ENCODE results near the gene RAB10.
A peak's percentile ranks its signal among the peaks of the same experiment; 100 is the strongest.

RAB10 gene

GRCh38 chr2:26072925-26073768, 39.3 kb downstream of the RAB10 start:
- Histone ChIP-seq H3K27me3 (ENCODE audit: insufficient read depth, low read length, poor library complexity) (no peaks in the 10 kb centered on the region), H2BK5ac (ENCODE audit: low read length) (no peak overlapping the region), H3K56ac (ENCODE audit: low read length) (peak overlapping the region; percentile 50), H3K4me2 (ENCODE audit: low read length) (no peak overlapping the region), H2AK5ac (ENCODE audit: low read length) (no peak overlapping the region), H3K9ac (ENCODE audit: low read length) (no peak overlapping the region), H2BK15ac (replicated peaks; ENCODE audit: low read depth) (no peak overlapping the region), H3K27ac (ENCODE audit: low read depth, low read length) (no peak overlapping the region), H3K4ac (ENCODE audit: low read depth, low read length) (no peak overlapping the region), H3K79me1 (ENCODE audit: low read length) (peaks cover 13% of the 10 kb centered on the region), H2BK120ac (ENCODE audit: low read depth, low read length) (no peak overlapping the region), H3K4me1 (ENCODE audit: control insufficient read depth, low read depth, low read length) (peaks cover 13% of the 10 kb centered on the region), H4K8ac (ENCODE audit: low read depth, low read length) (no peak overlapping the region), H3K18ac (ENCODE audit: low read length) (no peak overlapping the region), H3K4me3 (ENCODE audit: low read length) (no peak overlapping the region), H3K23ac (ENCODE audit: low read length) (no peak overlapping the region), H4K5ac (ENCODE audit: low read length) (no peak overlapping the region), H3K36me3 (ENCODE audit: control insufficient read depth, insufficient read depth, low read length) (no peaks in the 10 kb centered on the region), H3K79me2 (ENCODE audit: control insufficient read depth, insufficient read depth, low read length) (peaks cover 54% of the 10 kb centered on the region)
- peak; percentile 77 for DNase-seq
- no CpG with 5 or more reads among the region's 1 CpG for WGBS (ENCODE audit: extremely low coverage, insufficient coverage, low lambda C conversion rate)

- no peak overlapping the region for H2BK5ac ChIP-seq (ENCODE audit: low read length)
- H3K27ac ChIP-seq (ENCODE audit: low read depth, low read length) = no peak overlapping the region
- H4K5ac ChIP-seq (ENCODE audit: low read length) = no peak overlapping the region
- H3K4me3 ChIP-seq (ENCODE audit: low read length) = no peak overlapping the region
- H3K79me2 ChIP-seq (ENCODE audit: control insufficient read depth, insufficient read depth, low read length) = peaks cover 58% of the 10 kb centered on the region
- no peak overlapping the region for H3K56ac ChIP-seq (ENCODE audit: low read length)
- H3K79me1 ChIP-seq (ENCODE audit: low read length) = peaks cover 15% of the 10 kb centered on the region
- H3K27me3 ChIP-seq (ENCODE audit: insufficient read depth, low read length, poor library complexity) = no peaks in the 10 kb centered on the region
- no peak overlapping the region for H3K23ac ChIP-seq (ENCODE audit: low read length)
- no peak overlapping the region for H2AK5ac ChIP-seq (ENCODE audit: low read length)
- no peak overlapping the region for H3K9ac ChIP-seq (ENCODE audit: low read length)
- no peaks in the 10 kb centered on the region for H3K36me3 ChIP-seq (ENCODE audit: control insufficient read depth, insufficient read depth, low read length)
- no peak for DNase-seq
- H3K4me1 ChIP-seq (ENCODE audit: control insufficient read depth, low read depth, low read length) = peaks cover 13% of the 10 kb centered on the region
- H2BK120ac ChIP-seq (ENCODE audit: low read depth, low read length) = no peak overlapping the region
- H2BK15ac ChIP-seq (replicated peaks; ENCODE audit: low read depth) = no peak overlapping the region
- no peak overlapping the region for H3K18ac ChIP-seq (ENCODE audit: low read length)
- H4K8ac ChIP-seq (ENCODE audit: low read depth, low read length) = no peak overlapping the region
- no peak overlapping the region for H3K4me2 ChIP-seq (ENCODE audit: low read length)
- no CpG with 5 or more reads among the region's 3 CpGs for WGBS (ENCODE audit: extremely low coverage, insufficient coverage, low lambda C conversion rate)
- H3K4ac ChIP-seq (ENCODE audit: low read depth, low read length) = no peak overlapping the region
These were observed 39.9 kb downstream of the RAB10 start for GRCh38 chr2:26073830-26074229.

- Histone ChIP-seq H2BK15ac (replicated peaks; ENCODE audit: low read depth) (no peak overlapping the region), H3K27ac (ENCODE audit: low read depth, low read length) (no peak overlapping the region), H3K79me1 (ENCODE audit: low read length) (peaks cover 15% of the 10 kb centered on the region), H3K36me3 (ENCODE audit: control insufficient read depth, insufficient read depth, low read length) (no peaks in the 10 kb centered on the region), H3K4ac (ENCODE audit: low read depth, low read length) (no peak overlapping the region), H3K4me1 (ENCODE audit: control insufficient read depth, low read depth, low read length) (peaks cover 13% of the 10 kb centered on the region), H3K23ac (ENCODE audit: low read length) (no peak overlapping the region), H4K8ac (ENCODE audit: low read depth, low read length) (no peak overlapping the region), H4K5ac (ENCODE audit: low read length) (no peak overlapping the region), H3K56ac (ENCODE audit: low read length) (no peak overlapping the region), H3K79me2 (ENCODE audit: control insufficient read depth, insufficient read depth, low read length) (peaks cover 60% of the 10 kb centered on the region), H2AK5ac (ENCODE audit: low read length) (no peak overlapping the region), H3K4me2 (ENCODE audit: low read length) (no peak overlapping the region), H2BK5ac (ENCODE audit: low read length) (no peak overlapping the region), H3K27me3 (ENCODE audit: insufficient read depth, low read length, poor library complexity) (no peaks in the 10 kb centered on the region), H3K4me3 (ENCODE audit: low read length) (no peak overlapping the region), H2BK120ac (ENCODE audit: low read depth, low read length) (no peak overlapping the region), H3K9ac (ENCODE audit: low read length) (no peak overlapping the region), H3K18ac (ENCODE audit: low read length) (no peak overlapping the region)
- no CpG with 5 or more reads among the region's 8 CpGs for WGBS (ENCODE audit: extremely low coverage, insufficient coverage, low lambda C conversion rate)
- DNase-seq = no peak
These were observed 40.8 kb downstream of the RAB10 start for GRCh38 chr2:26074676-26075075.

- Histone ChIP-seq H3K36me3 (ENCODE audit: control insufficient read depth, insufficient read depth, low read length) (no peaks in the 10 kb centered on the region), H3K79me2 (ENCODE audit: control insufficient read depth, insufficient read depth, low read length) (peaks cover 59% of the 10 kb centered on the region), H3K9ac (ENCODE audit: low read length) (no peak overlapping the region), H4K5ac (ENCODE audit: low read length) (no peak overlapping the region), H4K8ac (ENCODE audit: low read depth, low read length) (no peak overlapping the region), H3K4me3 (ENCODE audit: low read length) (no peak overlapping the region), H2BK15ac (replicated peaks; ENCODE audit: low read depth) (no peak overlapping the region), H3K23ac (ENCODE audit: low read length) (no peak overlapping the region), H3K4me1 (ENCODE audit: control insufficient read depth, low read depth, low read length) (peaks cover 11% of the 10 kb centered on the region), H3K18ac (ENCODE audit: low read length) (no peak overlapping the region), H3K79me1 (ENCODE audit: low read length) (peaks cover 14% of the 10 kb centered on the region), H3K27ac (ENCODE audit: low read depth, low read length) (no peak overlapping the region), H3K4ac (ENCODE audit: low read depth, low read length) (no peak overlapping the region), H2BK120ac (ENCODE audit: low read depth, low read length) (no peak overlapping the region), H2AK5ac (ENCODE audit: low read length) (no peak overlapping the region), H3K56ac (ENCODE audit: low read length) (no peak overlapping the region), H2BK5ac (ENCODE audit: low read length) (no peak overlapping the region), H3K4me2 (ENCODE audit: low read length) (no peak overlapping the region), H3K27me3 (ENCODE audit: insufficient read depth, low read length, poor library complexity) (no peaks in the 10 kb centered on the region)
- no peak for DNase-seq
- WGBS (ENCODE audit: extremely low coverage, insufficient coverage, low lambda C conversion rate) = no CpG with 5 or more reads among the region's 1 CpG
These were observed 41.3 kb downstream of the RAB10 start for GRCh38 chr2:26075173-26075572.

- no peak overlapping the region for H3K4ac ChIP-seq (ENCODE audit: low read depth, low read length)
- WGBS (ENCODE audit: extremely low coverage, insufficient coverage, low lambda C conversion rate) = no CpG with 5 or more reads among the region's 1 CpG
- H3K36me3 ChIP-seq (ENCODE audit: control insufficient read depth, insufficient read depth, low read length) = no peaks in the 10 kb centered on the region
- H3K4me2 ChIP-seq (ENCODE audit: low read length) = no peak overlapping the region
- H3K79me2 ChIP-seq (ENCODE audit: control insufficient read depth, insufficient read depth, low read length) = peaks cover 62% of the 10 kb centered on the region
- no peak overlapping the region for H3K23ac ChIP-seq (ENCODE audit: low read length)
- no peak overlapping the region for H2BK5ac ChIP-seq (ENCODE audit: low read length)
- H3K18ac ChIP-seq (ENCODE audit: low read length) = no peak overlapping the region
- no peak overlapping the region for H3K4me3 ChIP-seq (ENCODE audit: low read length)
- no peaks in the 10 kb centered on the region for H3K27me3 ChIP-seq (ENCODE audit: insufficient read depth, low read length, poor library complexity)
- peaks cover 11% of the 10 kb centered on the region for H3K4me1 ChIP-seq (ENCODE audit: control insufficient read depth, low read depth, low read length)
- no peak for DNase-seq
- H2BK120ac ChIP-seq (ENCODE audit: low read depth, low read length) = no peak overlapping the region
- no peak overlapping the region for H4K8ac ChIP-seq (ENCODE audit: low read depth, low read length)
- H2AK5ac ChIP-seq (ENCODE audit: low read length) = no peak overlapping the region
- no peak overlapping the region for H2BK15ac ChIP-seq (replicated peaks; ENCODE audit: low read depth)
- H3K9ac ChIP-seq (ENCODE audit: low read length) = no peak overlapping the region
- no peak overlapping the region for H4K5ac ChIP-seq (ENCODE audit: low read length)
- H3K79me1 ChIP-seq (ENCODE audit: low read length) = peaks cover 17% of the 10 kb centered on the region
- no peak overlapping the region for H3K56ac ChIP-seq (ENCODE audit: low read length)
- no peak overlapping the region for H3K27ac ChIP-seq (ENCODE audit: low read depth, low read length)
These were observed 42.2 kb downstream of the RAB10 start for GRCh38 chr2:26076001-26076587.

All from mesendoderm (in vitro differentiated cells).